SK-N-SH treated with all-trans-retinoic acid at 6 μM for 48 hours (cell line): ENCODE data around the gene CALY.

ENCODE experiments used
- RARB ChIP-seq: fragments of 250-450 bp; sonication (Bioruptor Pico); IDR thresholded peaks from 2 replicates; pipeline ENCODE4 v1.8.0; 2021; ENCODE audit warnings: mild to moderate bottlenecking, moderate library complexity
- SNAI2 ChIP-seq: fragments of 250-450 bp; sonication (Bioruptor Pico); IDR thresholded peaks from 2 replicates; pipeline ENCODE4 v1.5.0; 2020; ENCODE audit warnings: mild to moderate bottlenecking, moderate library complexity
- TCF4 ChIP-seq: fragments of 250-450 bp; sonication (Bioruptor Pico); IDR thresholded peaks from 2 replicates; pipeline ENCODE4 v1.8.0; 2021; ENCODE audit warnings: mild to moderate bottlenecking, moderate library complexity, borderline replicate concordance
- ZC3H10 ChIP-seq: fragments of 250-450 bp; sonication (Bioruptor Pico); IDR thresholded peaks from 2 replicates; pipeline ENCODE4 v1.5.1; 2021; ENCODE audit warnings: mild to moderate bottlenecking, moderate library complexity

GRCh38 chr10:133358162-133358924, 21.6 kb upstream of the CALY start:
- TF ChIP-seq RARB = no peak
- TF ChIP-seq SNAI2 = no peak
- no peak for TF ChIP-seq TCF4 (CRISPR knock-in tag)
- no peak for TF ChIP-seq ZC3H10 (CRISPR knock-in tag)
